SK-N-SH (cell line): ENCODE results near the gene ABRACL.

Experiments used
- POLR2AphosphoS5 ChIP-seq: IDR thresholded peaks from 2 replicates; pipeline ENCODE4 v1.6.1; 2012; ENCODE audit warnings: low read depth, low read length
- SIN3A ChIP-seq: IDR thresholded peaks from 2 replicates; pipeline ENCODE4 v1.6.1; 2012; ENCODE audit warnings: low read depth, mild to moderate bottlenecking, low read length, moderate library complexity, borderline replicate concordance
- TF ChIP-seq, protein P1 (sequence below): fragments of 200-600 bp; sonication (generic); IDR thresholded peaks from 2 replicates; pipeline ENCODE4 v1.6.1; 2017; ENCODE audit warnings: antibody characterized with exemption, mild to moderate bottlenecking, moderate library complexity
- TF ChIP-seq, protein P2 (sequence below): IDR thresholded peaks from 2 replicates; pipeline ENCODE4; 2012

DNA sequence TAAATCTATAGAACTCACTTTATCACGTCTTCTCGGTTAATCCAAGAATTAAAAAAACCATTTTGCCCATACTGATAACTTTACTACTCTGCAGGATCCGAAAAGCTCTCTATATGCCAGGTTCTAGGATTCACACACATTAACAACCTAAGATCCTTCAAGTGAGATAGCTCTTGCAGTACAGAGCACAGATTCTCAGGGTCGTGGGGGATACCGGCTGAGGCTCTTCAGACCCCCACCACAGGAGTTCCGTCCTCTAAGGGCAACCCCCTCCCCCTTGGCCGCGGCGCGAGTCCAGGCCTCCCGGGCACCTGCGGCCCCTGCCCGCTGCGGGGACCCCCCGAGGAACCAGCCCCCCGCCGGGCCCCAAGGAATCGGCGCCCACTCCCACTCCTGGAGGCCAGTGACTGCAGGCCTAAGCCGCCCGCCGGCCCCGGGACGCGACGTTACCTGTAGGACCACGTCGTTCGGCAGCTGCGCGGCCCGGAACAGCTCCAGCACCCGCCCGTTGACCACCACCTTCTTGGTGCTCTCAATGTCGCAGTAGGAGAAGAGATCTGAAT lies 41.4 kb upstream of the ABRACL start:
- TF ChIP-seq, protein P1, sequence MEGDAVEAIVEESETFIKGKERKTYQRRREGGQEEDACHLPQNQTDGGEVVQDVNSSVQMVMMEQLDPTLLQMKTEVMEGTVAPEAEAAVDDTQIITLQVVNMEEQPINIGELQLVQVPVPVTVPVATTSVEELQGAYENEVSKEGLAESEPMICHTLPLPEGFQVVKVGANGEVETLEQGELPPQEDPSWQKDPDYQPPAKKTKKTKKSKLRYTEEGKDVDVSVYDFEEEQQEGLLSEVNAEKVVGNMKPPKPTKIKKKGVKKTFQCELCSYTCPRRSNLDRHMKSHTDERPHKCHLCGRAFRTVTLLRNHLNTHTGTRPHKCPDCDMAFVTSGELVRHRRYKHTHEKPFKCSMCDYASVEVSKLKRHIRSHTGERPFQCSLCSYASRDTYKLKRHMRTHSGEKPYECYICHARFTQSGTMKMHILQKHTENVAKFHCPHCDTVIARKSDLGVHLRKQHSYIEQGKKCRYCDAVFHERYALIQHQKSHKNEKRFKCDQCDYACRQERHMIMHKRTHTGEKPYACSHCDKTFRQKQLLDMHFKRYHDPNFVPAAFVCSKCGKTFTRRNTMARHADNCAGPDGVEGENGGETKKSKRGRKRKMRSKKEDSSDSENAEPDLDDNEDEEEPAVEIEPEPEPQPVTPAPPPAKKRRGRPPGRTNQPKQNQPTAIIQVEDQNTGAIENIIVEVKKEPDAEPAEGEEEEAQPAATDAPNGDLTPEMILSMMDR, result no peak
- TF ChIP-seq, protein P2, sequence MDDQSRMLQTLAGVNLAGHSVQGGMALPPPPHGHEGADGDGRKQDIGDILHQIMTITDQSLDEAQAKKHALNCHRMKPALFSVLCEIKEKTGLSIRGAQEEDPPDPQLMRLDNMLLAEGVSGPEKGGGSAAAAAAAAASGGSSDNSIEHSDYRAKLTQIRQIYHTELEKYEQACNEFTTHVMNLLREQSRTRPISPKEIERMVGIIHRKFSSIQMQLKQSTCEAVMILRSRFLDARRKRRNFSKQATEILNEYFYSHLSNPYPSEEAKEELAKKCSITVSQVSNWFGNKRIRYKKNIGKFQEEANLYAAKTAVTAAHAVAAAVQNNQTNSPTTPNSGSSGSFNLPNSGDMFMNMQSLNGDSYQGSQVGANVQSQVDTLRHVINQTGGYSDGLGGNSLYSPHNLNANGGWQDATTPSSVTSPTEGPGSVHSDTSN, result no peak
- no peak for TF ChIP-seq SIN3A
- no peak for TF ChIP-seq POLR2AphosphoS5
